H1 (cell line): Measurements from ENCODE around the gene NUB1. TPM values are rescaled to one million over a fixed set of nuclear protein-coding genes. Genes with fewer than 3 reads are reported as not detected.

Source experiments
- CTCF ChIA-PET: fragments of 300-600 bp; sonication (Branson Sonifier 250); formaldehyde crosslinking; loops from one replicate; lab custom pipeline; 2021; ENCODE audit not compliant: partially characterized antibody; lab: Charles Lee
- POLR2A ChIA-PET: fragments of 300-600 bp; sonication (Branson Sonifier 250); formaldehyde crosslinking; loops from one replicate; lab custom pipeline; 2021; ENCODE audit warnings: inconsistent platforms; ENCODE audit not compliant: partially characterized antibody; lab: Charles Lee
- DNase-seq, 2 experiments: peaks; one replicate each; pipeline versions ENCODE4 v3.0.0 to v3.0.0-alpha.2; 2010 to 2022; ENCODE audit warnings: low spot score in 2 of 2, low read depth in 1 of 2, mixed read lengths in 1 of 2
- FAIRE-seq: peaks from 2 replicates; lab custom pipeline; 2011; peaks lifted over from hg19 to GRCh38; lab: Jason Lieb, UNC
- H2AFZ ChIP-seq: 2 replicates; pipeline ENCODE4 v1.8.1; 2012; ENCODE audit warnings: low read length, inconsistent platforms
- H2AK5ac ChIP-seq: 2 replicates; pipeline ENCODE4 v1.6.1; 2013; ENCODE audit warnings: low read depth, low read length
- H2BK120ac ChIP-seq: replicated peaks from 2 replicates; pipeline ENCODE3; 2013; ENCODE audit warnings: low read depth, low read length, inconsistent platforms
- H2BK12ac ChIP-seq: 2 replicates; pipeline ENCODE4 v1.6.1; 2013; ENCODE audit warnings: low read depth, low read length
- H2BK15ac ChIP-seq: 2 replicates; pipeline ENCODE4 v1.6.1; 2013; ENCODE audit warnings: low read length
- H2BK20ac ChIP-seq: 2 replicates; pipeline ENCODE4 v1.6.1; 2013; ENCODE audit warnings: low read length
- H2BK5ac ChIP-seq: 2 replicates; pipeline ENCODE4 v1.6.1; 2013; ENCODE audit warnings: low read depth, low read length
- H3K14ac ChIP-seq: 2 replicates; pipeline ENCODE4 v1.6.1; 2013; ENCODE audit warnings: inconsistent platforms; ENCODE audit not compliant: insufficient read length
- H3K18ac ChIP-seq: 2 replicates; pipeline ENCODE4 v1.6.1; 2013; ENCODE audit warnings: low read length; ENCODE audit errors: extremely low read depth
- H3K23ac ChIP-seq: 2 replicates; pipeline ENCODE4 v1.6.1; 2013; ENCODE audit warnings: inconsistent platforms; ENCODE audit not compliant: insufficient read length
- H3K23me2 ChIP-seq: 2 replicates; pipeline ENCODE4 v1.6.1; 2013; ENCODE audit warnings: low read depth, low read length
- H3K27ac ChIP-seq: 2 replicates; pipeline ENCODE4 v1.6.1; 2011; ENCODE audit warnings: low read depth, low read length, inconsistent platforms
- H3K27me3 ChIP-seq, 4 experiments: replicated peaks in 1 of 4; 1 replicate in 1 of 4; 2 replicates in 3 of 4; pipeline versions ENCODE4 v1.6.1 to v1.8.1; 2011 to 2013; ENCODE audit warnings: low read length in 3 of 4, mild to moderate bottlenecking in 3 of 4, inconsistent platforms in 2 of 4, mixed read lengths in 2 of 4, moderate library complexity in 1 of 4; ENCODE audit not compliant: control insufficient read depth in 3 of 4, insufficient read depth in 3 of 4; ENCODE audit errors: extremely low read depth in 1 of 4
- H3K36me3 ChIP-seq, 4 experiments: 2 replicates each; pipeline versions ENCODE4 v1.6.1 to v1.8.1; 2011 to 2013; ENCODE audit warnings: mild to moderate bottlenecking in 4 of 4, low read length in 3 of 4, moderate library complexity in 2 of 4, control low read depth in 1 of 4, inconsistent platforms in 1 of 4; ENCODE audit not compliant: insufficient read depth in 4 of 4, control insufficient read depth in 2 of 4
- H3K4ac ChIP-seq: replicated peaks from 2 replicates; pipeline ENCODE3; 2013; ENCODE audit warnings: low read length, low read depth, mixed read lengths, inconsistent platforms; ENCODE audit not compliant: insufficient read length
- H3K4me1 ChIP-seq, 4 experiments: replicated peaks in 1 of 4; 1 replicate in 1 of 4; 2 replicates in 3 of 4; pipeline versions ENCODE4 v1.6.1 to v1.8.1; 2011 to 2013; ENCODE audit warnings: low read length in 3 of 4, inconsistent platforms in 2 of 4, mixed read lengths in 1 of 4; ENCODE audit not compliant: insufficient read depth in 4 of 4, control insufficient read depth in 3 of 4
- H3K4me2 ChIP-seq, 2 experiments: 2 replicates each; pipeline versions ENCODE4 v1.6.1 to v1.8.1; 2011 to 2013; ENCODE audit warnings: low read depth in 2 of 2, low read length in 2 of 2, control low read depth in 1 of 2, inconsistent platforms in 1 of 2, mild to moderate bottlenecking in 1 of 2; ENCODE audit not compliant: insufficient read depth in 1 of 2
- H3K4me3 ChIP-seq, 4 experiments: fragments of 200-600, 300-600 bp in 1 of 4; sonication (generic), shearing (Covaris generic), sonication (Bioruptor Twin) in 1 of 4; 2 replicates each; pipeline versions ENCODE4 v1.5.1 to v1.8.1; 2011 to 2016; ENCODE audit warnings: low read length in 4 of 4, low read depth in 3 of 4, control low read depth in 2 of 4, inconsistent platforms in 2 of 4, mild to moderate bottlenecking in 2 of 4, mixed read lengths in 1 of 4, moderate library complexity in 1 of 4; ENCODE audit not compliant: insufficient read depth in 2 of 4; ENCODE audit errors: extremely low read depth in 1 of 4
- H3K56ac ChIP-seq: replicated peaks from 2 replicates; pipeline ENCODE3; 2013; ENCODE audit warnings: low read depth, mild to moderate bottlenecking, mixed read lengths, low read length, inconsistent platforms; ENCODE audit not compliant: insufficient read length
- H3K79me1 ChIP-seq: 2 replicates; pipeline ENCODE4 v1.6.1; 2013; ENCODE audit warnings: low read depth, low read length, control low read depth
- H3K79me2 ChIP-seq, 2 experiments: 2 replicates each; pipeline versions ENCODE4 v1.6.1 to v1.8.1; 2012 to 2013; ENCODE audit warnings: low read length in 2 of 2, mild to moderate bottlenecking in 2 of 2, inconsistent platforms in 1 of 2; ENCODE audit not compliant: insufficient read depth in 2 of 2, control insufficient read depth in 1 of 2
- H3K9ac ChIP-seq, 4 experiments: replicated peaks in 1 of 4; 1 replicate in 1 of 4; 2 replicates in 3 of 4; pipeline versions ENCODE4 v1.6.1 to v1.8.1; 2011 to 2013; ENCODE audit warnings: low read depth in 3 of 4, low read length in 3 of 4, control low read depth in 2 of 4, mild to moderate bottlenecking in 2 of 4, moderate library complexity in 2 of 4, inconsistent platforms in 1 of 4; ENCODE audit errors: extremely low read depth in 1 of 4
- H3K9me3 ChIP-seq, 2 experiments: 2 replicates each; pipeline versions ENCODE4 v1.6.1 to v1.8.1; 2012 to 2013; ENCODE audit warnings: mild to moderate bottlenecking in 2 of 2, moderate library complexity in 2 of 2, control low read depth in 1 of 2, inconsistent platforms in 1 of 2, low read depth in 1 of 2, low read length in 1 of 2, mixed read lengths in 1 of 2; ENCODE audit not compliant: insufficient read depth in 2 of 2
- H4K20me1 ChIP-seq, 2 experiments: replicated peaks in 1 of 2; 2 replicates each; pipeline versions ENCODE3 to v1.8.1; 2011 to 2013; ENCODE audit warnings: inconsistent platforms in 2 of 2, low read length in 2 of 2, mild to moderate bottlenecking in 1 of 2; ENCODE audit not compliant: insufficient read depth in 2 of 2, control insufficient read depth in 1 of 2
- H4K5ac ChIP-seq: 2 replicates; pipeline ENCODE4 v1.6.1; 2013; ENCODE audit warnings: low read length, low read depth, mixed read lengths, inconsistent platforms; ENCODE audit not compliant: insufficient read length
- H4K8ac ChIP-seq: 2 replicates; pipeline ENCODE4 v1.8.0; 2013; ENCODE audit warnings: mild to moderate bottlenecking, moderate library complexity, low read length, inconsistent platforms; ENCODE audit not compliant: insufficient read depth; ENCODE audit errors: extremely low read depth
- H4K91ac ChIP-seq: replicated peaks from 2 replicates; pipeline ENCODE3; 2013; ENCODE audit warnings: low read length, mixed read lengths, inconsistent platforms; ENCODE audit not compliant: insufficient read length
- ATF2 ChIP-seq: IDR thresholded peaks from 2 replicates; pipeline ENCODE4 v1.6.1; 2012; ENCODE audit warnings: low read length, inconsistent platforms
- BRCA1 ChIP-seq: IDR thresholded peaks from 2 replicates; pipeline ENCODE4 v1.6.1; 2012; ENCODE audit warnings: low read depth, low read length, improper control_type of control experiment
- CHD2 ChIP-seq: IDR thresholded peaks from 2 replicates; pipeline ENCODE4 v1.6.1; 2012; ENCODE audit warnings: low read length, improper control_type of control experiment
- FOSL1 ChIP-seq: IDR thresholded peaks from 2 replicates; pipeline ENCODE4 v1.6.1; 2011; ENCODE audit warnings: mild to moderate bottlenecking, low read depth, low read length, moderate library complexity; ENCODE audit not compliant: insufficient read depth
- HDAC2 ChIP-seq, 2 experiments: fragments of 300-600 bp in 1 of 2; sonication (generic) in 1 of 2; IDR thresholded peaks; 2 replicates each; pipeline ENCODE4 v1.6.1; 2011 to 2012; ENCODE audit warnings: low read depth in 2 of 2, low read length in 2 of 2, mild to moderate bottlenecking in 2 of 2, moderate library complexity in 2 of 2, borderline replicate concordance in 1 of 2, inconsistent platforms in 1 of 2
- KDM5A ChIP-seq: fragments of 200-600 bp; IDR thresholded peaks from 2 replicates; pipeline ENCODE4 v1.7.1; 2012; ENCODE audit warnings: mild to moderate bottlenecking, low read length, inconsistent platforms, mixed read lengths
- MAFK ChIP-seq: IDR thresholded peaks from 2 replicates; pipeline ENCODE4 v1.6.1; 2012; ENCODE audit warnings: low read depth, mild to moderate bottlenecking, improper control_type of control experiment, low read length
- RAD21 ChIP-seq, 2 experiments: IDR thresholded peaks in 1 of 2; conservative IDR thresholded peaks in 1 of 2; 2 replicates each; pipeline ENCODE4 v1.6.1; 2011; ENCODE audit warnings: low read depth in 2 of 2, low read length in 2 of 2, improper control_type of control experiment in 1 of 2, inconsistent platforms in 1 of 2, mild to moderate bottlenecking in 1 of 2, moderate library complexity in 1 of 2
- RXRA ChIP-seq: IDR thresholded peaks from 2 replicates; pipeline ENCODE4 v1.6.1; 2011; ENCODE audit warnings: low read depth, mild to moderate bottlenecking, low read length, moderate library complexity; ENCODE audit not compliant: insufficient read depth
- TAF7 ChIP-seq: optimal IDR thresholded peaks from 2 replicates; pipeline ENCODE3; 2011; ENCODE audit warnings: low read depth, mild to moderate bottlenecking, inconsistent platforms, low read length, moderate library complexity, borderline replicate concordance
- YY1 ChIP-seq: IDR thresholded peaks from 2 replicates; pipeline ENCODE4 v1.6.1; 2011; ENCODE audit warnings: low read depth, mild to moderate bottlenecking, low read length
- WGBS, 2 experiments: shearing (Covaris generic) in 1 of 2; methylation state at CpG; one replicate each; pipeline versions ENCODE4 v1.1.6 to v1.1.7; 2013 to 2015; ENCODE audit warnings: low lambda C conversion rate in 2 of 2, mixed read lengths in 2 of 2, inconsistent platforms in 1 of 2, low coverage in 1 of 2, missing lambda C conversion rate in 1 of 2; ENCODE audit not compliant: insufficient replicate concordance in 2 of 2, insufficient coverage in 1 of 2, insufficient read length in 1 of 2; ENCODE audit errors: extremely low coverage in 1 of 2, missing lambda C conversion rate in 1 of 2; 5-methylcytosine and 5-hydroxymethylcytosine counted together
- polyA plus RNA-seq, 7 experiments: library from polyadenylated mRNA; depleted of rRNA in 3 of 7; stranded (reverse) in 5 of 7; unstranded in 2 of 7; fragments of >200 nt in 5 of 7; fragments of 200-250 nt in 2 of 7; gene quantifications; 1 replicate in 5 of 7; 2 replicates in 1 of 7; 4 replicates in 1 of 7; pipeline versions ENCODE4 v1.2.1 to v1.2.3, GENCODE V29; 2011 to 2013; ENCODE audit warnings: missing spikeins in 2 of 7, mixed read lengths in 2 of 7
- total RNA-seq: library from RNA; stranded (reverse); fragmentation: NEBNext Ultra II Directional; extraction: Animal tissue kit (Norgen Biotek cat#: 25700); gene quantifications from 2 replicates; pipeline ENCODE4 v1.2.1, GENCODE V29; 2021

The NUB1 gene
- total and polyA plus RNA-seq, 2 of the 8 experiments (the other 6 are each of a cell fraction or from before 2014, with no cell fraction given) = 22.1 to 43.5 TPM

- Histone ChIP-seq H2AK5ac (peak overlapping the region; percentile 55; the same call in 1 of the 2 replicates), H3K9ac (peak overlapping the region in 1 of 4 experiments; percentile 4; a peak in 1 of 7 replicates), H2BK15ac (no peak overlapping the region), H3K79me2 (no peaks in the 10 kb centered on the region), H3K79me1 (no peaks in the 10 kb centered on the region), H3K27me3 (peaks cover 0 to 11% (median 2%) of the 10 kb centered on the region in 4 experiments; a peak in 5 of 7 replicates), H3K4ac (no peak overlapping the region), H3K56ac (no peak overlapping the region), H3K4me3 (no peak overlapping the region), H2BK120ac (no peak overlapping the region), H4K20me1 (peaks cover 0 to 6% of the 10 kb centered on the region in 2 experiments), H3K36me3 (no peaks in the 10 kb centered on the region; a peak in 1 of 8 replicates), H3K4me1 (peaks cover 0 to 3% (median 2%) of the 10 kb centered on the region in 4 experiments; a peak in 4 of 7 replicates), H4K5ac (no peak overlapping the region), H3K4me2 (no peak overlapping the region), H3K9me3 (0 out of 4 replicates have a peak, but pooled peaks cover 0 to 3% of the 10 kb centered on the region in 2 experiments), H2AFZ (no peak overlapping the region), H3K27ac (no peak overlapping the region), H2BK5ac (no peak overlapping the region), H3K23me2 (peaks cover 8% of the 10 kb centered on the region), H3K14ac (no peak overlapping the region), H3K18ac (no peak overlapping the region), H4K91ac (peak overlapping the region; percentile 22), H3K23ac (no peak overlapping the region), H2BK20ac (no peak overlapping the region; the same call in 1 of the 2 replicates), H2BK12ac (no peak overlapping the region; the same call in 1 of the 2 replicates), H4K8ac (no peak overlapping the region)
- DNase-seq (no peak), FAIRE-seq (no peak)
- POLR2A ChIA-PET = no interaction called here
- 85% methylated on average over 6 of the region's 6 CpGs; no CpG with 5 or more reads in 1 of the 2 experiments for WGBS, 2 experiments
- CTCF ChIA-PET = interaction anchor here (1.0 to 1.6 kb wide), 3 partner anchors 11 to 55 kb away, joined by 3 to 7 read pairs (median 6); no protein-coding TSS in a partner anchor
- TF ChIP-seq YY1 (no peak), KDM5A (no peak), TAF7 (no peak), RXRA (no peak), CHD2 (no peak), MAFK (no peak), BRCA1 (no peak), FOSL1 (no peak), HDAC2 (IDR thresholded peaks at IDR 0.05; ENCODE audit: borderline replicate concordance in 1 of 2, low read depth in 2 of 2, low read length in 2 of 2) (no peak), RAD21 (IDR thresholded peaks at IDR 0.05 in 1 of 2, conservative IDR thresholded peaks at IDR 0.05 in 1 of 2; ENCODE audit: low read depth in 2 of 2, low read length in 2 of 2) (no peak), ATF2 (no peak)
Observed at GRCh38 chr7:151299530-151299929, 42.1 kb upstream of the NUB1 start.
